ENCODE data around the gene MYO10.

DNA sequence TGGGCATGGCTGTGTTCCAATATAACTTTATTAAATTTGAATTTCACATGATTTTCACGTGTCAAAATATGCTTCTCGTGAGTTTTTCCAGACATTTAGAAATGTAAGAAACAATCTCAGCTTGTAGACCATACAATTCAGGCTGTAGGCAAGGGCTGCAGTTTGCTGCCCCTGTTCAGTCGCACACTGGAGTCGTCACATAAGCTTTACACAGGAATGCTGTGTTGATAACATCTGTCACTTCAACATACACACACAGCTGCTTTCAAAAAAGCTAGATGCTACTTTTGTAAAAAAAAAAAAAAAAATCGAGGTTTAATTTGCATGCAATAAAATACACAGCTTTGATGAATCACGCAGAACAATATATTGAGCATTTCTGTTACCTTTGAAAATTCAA is 77.9 kb downstream of the MYO10 start:
- TF ChIP-seq EZH2phosphoT487 (IDR thresholded peaks at IDR 0.05; ENCODE audit: low read depth), result no peak
- TF ChIP-seq, protein P1, sequence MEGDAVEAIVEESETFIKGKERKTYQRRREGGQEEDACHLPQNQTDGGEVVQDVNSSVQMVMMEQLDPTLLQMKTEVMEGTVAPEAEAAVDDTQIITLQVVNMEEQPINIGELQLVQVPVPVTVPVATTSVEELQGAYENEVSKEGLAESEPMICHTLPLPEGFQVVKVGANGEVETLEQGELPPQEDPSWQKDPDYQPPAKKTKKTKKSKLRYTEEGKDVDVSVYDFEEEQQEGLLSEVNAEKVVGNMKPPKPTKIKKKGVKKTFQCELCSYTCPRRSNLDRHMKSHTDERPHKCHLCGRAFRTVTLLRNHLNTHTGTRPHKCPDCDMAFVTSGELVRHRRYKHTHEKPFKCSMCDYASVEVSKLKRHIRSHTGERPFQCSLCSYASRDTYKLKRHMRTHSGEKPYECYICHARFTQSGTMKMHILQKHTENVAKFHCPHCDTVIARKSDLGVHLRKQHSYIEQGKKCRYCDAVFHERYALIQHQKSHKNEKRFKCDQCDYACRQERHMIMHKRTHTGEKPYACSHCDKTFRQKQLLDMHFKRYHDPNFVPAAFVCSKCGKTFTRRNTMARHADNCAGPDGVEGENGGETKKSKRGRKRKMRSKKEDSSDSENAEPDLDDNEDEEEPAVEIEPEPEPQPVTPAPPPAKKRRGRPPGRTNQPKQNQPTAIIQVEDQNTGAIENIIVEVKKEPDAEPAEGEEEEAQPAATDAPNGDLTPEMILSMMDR (IDR thresholded peaks at IDR 0.05; ENCODE audit: low read depth, low read length), result no peak

Measured in OCI-LY3 (cell line).